GM21381 (cell line): ENCODE results near the gene BTN3A1.

ENCODE experiments used
- ATAC-seq: cut with Tn5 transposase; IDR thresholded peaks from one replicate; pipeline ENCODE4 v1.9.1; 2021; ENCODE audit warnings: mild to moderate bottlenecking, moderate library complexity; ENCODE audit not compliant: unreplicated experiment

Gene BTN3A1

GRCh38 chr6:26379292-26379691 lies 22.8 kb upstream of the BTN3A1 start:
- no peak for ATAC-seq

- ATAC-seq: no peak
Observed at GRCh38 chr6:26379740-26380139, 22.3 kb upstream of the BTN3A1 start.

GRCh38 chr6:26380256-26380655 lies 21.8 kb upstream of the BTN3A1 start:
- no peak for ATAC-seq

GRCh38 chr6:26382121-26382520 lies 20.0 kb upstream of the BTN3A1 start:
- no peak for ATAC-seq

GRCh38 chr6:26383624-26384417 lies 18.3 kb upstream of the BTN3A1 start:
- ATAC-seq: no peak

GRCh38 chr6:26385734-26386125 lies 16.3 kb upstream of the BTN3A1 start:
- no peak for ATAC-seq

GRCh38 chr6:26387565-26387964 lies 14.5 kb upstream of the BTN3A1 start:
- no peak for ATAC-seq

GRCh38 chr6:26388014-26388413 lies 14.1 kb upstream of the BTN3A1 start:
- no peak for ATAC-seq

GRCh38 chr6:26388441-26388840 lies 13.6 kb upstream of the BTN3A1 start:
- no peak for ATAC-seq

- no peak for ATAC-seq
Observed at GRCh38 chr6:26389349-26389894, 12.7 kb upstream of the BTN3A1 start.

GRCh38 chr6:26390531-26390930 lies 11.5 kb upstream of the BTN3A1 start:
- no peak for ATAC-seq

GRCh38 chr6:26392932-26393636 lies 9.0 kb upstream of the BTN3A1 start:
- no peak for ATAC-seq

- no peak for ATAC-seq
Observed at GRCh38 chr6:26394289-26394688, 7.8 kb upstream of the BTN3A1 start.

- ATAC-seq: no peak
Observed at GRCh38 chr6:26398555-26398954, 3.5 kb upstream of the BTN3A1 start.

- no peak for ATAC-seq
Observed at GRCh38 chr6:26400626-26401025, 1.4 kb upstream of the BTN3A1 start.

GRCh38 chr6:26401389-26401986 lies 587 bp upstream of the BTN3A1 start:
- ATAC-seq: no peak

- ATAC-seq: no peak
Observed at GRCh38 chr6:26403893-26404292, 1.8 kb downstream of the BTN3A1 start.

GRCh38 chr6:26404546-26404945 lies 2.5 kb downstream of the BTN3A1 start:
- ATAC-seq: no peak

GRCh38 chr6:26408828-26409730 lies 7.0 kb downstream of the BTN3A1 start:
- no peak for ATAC-seq

- ATAC-seq: no peak
Observed at GRCh38 chr6:26411751-26412150, 9.7 kb downstream of the BTN3A1 start.

- no peak for ATAC-seq
Observed at GRCh38 chr6:26412228-26412627, 10.2 kb downstream of the BTN3A1 start.
